Ovary (tissue), 9 donors: ENCODE data around the gene CDC42EP1. TPM values are rescaled to one million over a fixed set of nuclear protein-coding genes. Genes with fewer than 3 reads are reported as not detected.
"Not testable (repeated sequence)": the region's sequence is repeated elsewhere in the genome, so short reads cannot be mapped to it uniquely, and the experiment has no call there.

Experiments used
- DNase-seq, 5 donors: peaks; one replicate each; pipeline ENCODE4 v3.0.0-alpha.2; 2019 to 2020
- H3K27ac ChIP-seq, 2 donors: fragments of 200-600 bp; one replicate each; pipeline versions ENCODE4 v1.5.1 to v1.8.0; 2019 to 2022
- H3K27me3 ChIP-seq: fragments of 200-600 bp; one replicate; pipeline ENCODE4 v1.8.0; 2022
- H3K36me3 ChIP-seq: fragments of 200-600 bp; sonication (generic); one replicate; pipeline ENCODE4 v1.5.1; 2019
- H3K4me1 ChIP-seq: one replicate; pipeline ENCODE4 v1.8.1; 2013; ENCODE audit warnings: mild to moderate bottlenecking, moderate library complexity; ENCODE audit not compliant: insufficient read depth
- H3K4me3 ChIP-seq: fragments of 200-600 bp; sonication (generic); one replicate; pipeline ENCODE4 v1.5.1; 2017
- H3K9me3 ChIP-seq, 2 donors: fragments of 200-600 bp in 1 of 2; sonication (generic) in 1 of 2; one replicate each; pipeline versions ENCODE4 v1.5.1 to v1.8.1; 2013 to 2019; ENCODE audit warnings: mild to moderate bottlenecking in 1 of 2, moderate library complexity in 1 of 2
- CTCF ChIP-seq, 3 donors: fragments of 450-650 bp in 2 of 3; fragments of 200-600 bp in 1 of 3; IDR thresholded peaks; one replicate each; pipeline versions ENCODE4 v1.5.1 to v1.8.0; 2016 to 2022; ENCODE audit warnings: antibody characterized with exemption in 3 of 3, mild to moderate bottlenecking in 1 of 3
- EP300 ChIP-seq: sonication (generic); formaldehyde crosslinking; IDR thresholded peaks from one replicate; pipeline ENCODE4 v1.6.1; 2017; ENCODE audit warnings: antibody characterized with exemption
- POLR2A ChIP-seq: fragments of 450-650 bp; IDR thresholded peaks from one replicate; pipeline ENCODE4 v1.6.1; 2017; ENCODE audit warnings: antibody characterized with exemption, mild to moderate bottlenecking, moderate library complexity
- WGBS, 3 donors: extraction: QIAGEN DNeasy Blood & Tissue Kit in 1 of 3; methylation state at CpG; one replicate each; pipeline versions ENCODE4 v1.1.5 to v1.1.7; 2013 to 2017; 5-methylcytosine and 5-hydroxymethylcytosine counted together
- intact Hi-C, 4 donors: fragments of 100-400 bp; cut with DNase I; formaldehyde crosslinking; loops; one replicate each; pipeline versions ENCODE4 v1.11.0 to v1.15.1; 2022 to 2023
- polyA plus RNA-seq, 2 donors: library from polyadenylated mRNA; stranded (reverse); fragments of 200-250 nt in 1 of 2; fragments of 350-450 nt in 1 of 2; fragmentation: Illumina TruSeq in 1 of 2; extraction: RNeasy Lipid Tissue Mini Kit (QIAGEN cat#74804) in 1 of 2; gene quantifications; one replicate each; pipeline ENCODE4 v1.2.3, GENCODE V29; 2013 to 2014
- total RNA-seq, 7 donors: library from RNA; depleted of rRNA in 2 of 7; stranded (reverse); fragments of >200 nt in 2 of 7; fragmentation: NEBNext Ultra II Directional in 3 of 7; extraction: Animal tissue kit (Norgen Biotek cat#: 25700) in 3 of 7; gene quantifications; one replicate each; pipeline versions ENCODE4 v1.1.0 to v1.2.4, GENCODE V29; 2016 to 2023
- donor health status: DM: no; HTN: no; CAD: no; lungs with moderate emphysema.
- donor health status: DM: no; HTN: no; CAD: no.
- donor health status: Bipolar disorder and iron deficiency.
- donor health status: DM: yes; HTN: yes; CAD: no.
- donor health status: DM: no; HTN: no; CAD: no.
- donor health status: DM: yes; HTN: yes; CAD: no.

The CDC42EP1 gene
- total and polyA plus RNA-seq, 9 donors, result 3.4 to 125 (median 71.8) TPM

- TF ChIP-seq EP300 (no peak), CTCF (IDR thresholded peaks at IDR 0.05) (no peak), POLR2A (no peak)
- H3K36me3 ChIP-seq, result no peaks in the 10 kb centered on the region
- no peaks in the 10 kb centered on the region for H3K27me3 ChIP-seq
- peaks cover 28% of the 10 kb centered on the region for H3K4me1 ChIP-seq
- 37 to 52% (median 43%) methylated on average over 9 of the region's 9 CpGs for WGBS, 3 donors
- H3K9me3 ChIP-seq, result no peaks in the 10 kb centered on the region
- no peak overlapping the region for H3K4me3 ChIP-seq
- intact Hi-C loops, result loop anchor here in 3 of 4 donors (2.0 to 10.0 kb wide), 2 partner anchors 14 to 48 kb away; partner anchors contain the start of gene CDC42EP1 (in 3 of the 3)
- H3K27ac ChIP-seq, result peak overlapping the region; percentile 93 to 94
- DNase-seq, result peak in 1 of 5 donors; percentile 52
These were observed 13.0 kb upstream of the CDC42EP1 start for GRCh38 chr22:37547251-37547741.

- WGBS, 3 donors, result 17 to 35% (median 22%) methylated on average over 5 of the region's 5 CpGs
- H3K4me3 ChIP-seq, result no peak overlapping the region
These were observed 10.6 kb upstream of the CDC42EP1 start for GRCh38 chr22:37549704-37550059.

GRCh38 chr22:37550921-37551320, 9.4 kb upstream of the CDC42EP1 start:
- 86 to 90% (median 88%) methylated on average over 9 of the region's 9 CpGs for WGBS, 3 donors
- H3K27me3 ChIP-seq, H3K9me3 ChIP-seq, H3K27ac ChIP-seq, intact Hi-C loops, DNase-seq, H3K4me3 ChIP-seq, H3K36me3 ChIP-seq: not testable (repeated sequence)
- peaks cover 25% of the 10 kb centered on the region for H3K4me1 ChIP-seq

More at GRCh38 chr22:37549704-37550059, 10.6 kb upstream of the CDC42EP1 start:
- H3K27ac ChIP-seq, result no peak overlapping the region
- peak in 4 of 5 donors; percentile 38 to 71 (median 61) for DNase-seq
- intact Hi-C loops, result loop anchor here in 1 of 4 donors (10.0 kb wide), 1 partner anchor 45 kb away; no protein-coding TSS in a partner anchor
- H3K36me3 ChIP-seq, result no peaks in the 10 kb centered on the region
- no peaks in the 10 kb centered on the region for H3K9me3 ChIP-seq
- no peak for TF ChIP-seq CTCF (IDR thresholded peaks at IDR 0.05)
- no peak for TF ChIP-seq POLR2A
- TF ChIP-seq EP300, result no peak
- peaks cover 32% of the 10 kb centered on the region for H3K4me1 ChIP-seq
- H3K27me3 ChIP-seq, result no peaks in the 10 kb centered on the region

- intact Hi-C loops, result no loop called here
- H3K4me3 ChIP-seq, result no peak overlapping the region
- no peaks in the 10 kb centered on the region for H3K27me3 ChIP-seq
- H3K4me1 ChIP-seq, result peaks cover 22% of the 10 kb centered on the region
- TF ChIP-seq POLR2A (no peak), CTCF (IDR thresholded peaks at IDR 0.05) (no peak), EP300 (no peak)
- H3K9me3 ChIP-seq, result no peaks in the 10 kb centered on the region
- 35 to 50% (median 46%) methylated on average over 6 of the region's 6 CpGs for WGBS, 3 donors
- peak overlapping the region; percentile 45 to 51 for H3K27ac ChIP-seq
- H3K36me3 ChIP-seq, result no peaks in the 10 kb centered on the region
- no peak for DNase-seq
These were observed 8.3 kb upstream of the CDC42EP1 start for GRCh38 chr22:37551981-37552380.

- no peaks in the 10 kb centered on the region for H3K27me3 ChIP-seq
- H3K36me3 ChIP-seq, result no peaks in the 10 kb centered on the region
- no peak overlapping the region for H3K4me3 ChIP-seq
- 19 to 23% (median 21%) methylated on average over 16 of the region's 16 CpGs for WGBS, 3 donors
- TF ChIP-seq CTCF (IDR thresholded peaks at IDR 0.05) (no peak), POLR2A (no peak), EP300 (no peak)
- peak; percentile 51 to 75 (median 66) for DNase-seq
- H3K4me1 ChIP-seq, result peaks cover 21% of the 10 kb centered on the region
- intact Hi-C loops, result no loop called here
- peak overlapping the region; percentile 45 to 51 for H3K27ac ChIP-seq
- H3K9me3 ChIP-seq, result no peaks in the 10 kb centered on the region
These were observed 7.6 kb upstream of the CDC42EP1 start for GRCh38 chr22:37552524-37553163.
